ENCODE measurements around the gene BLTP3A. TPM values are rescaled to one million over a fixed set of nuclear protein-coding genes. Genes with fewer than 3 reads are reported as not detected.
"Not testable (repeated sequence)": the region's sequence is repeated elsewhere in the genome, so short reads cannot be mapped to it uniquely, and the experiment has no call there.

The BLTP3A gene
- 9.1 TPM for polyA plus RNA-seq (2012; ENCODE audit: insufficient read depth, insufficient read length)

GRCh38 chr6:34791701-34792604, at the start of gene BLTP3A:
Gene BLTP3A, plus strand, starts transcription at chr6:34792083. Its CDS starts 168 bp downstream, at chr6:34792251.
- peak within 1 kb of the TSS; percentile 68 for H3K4me3 ChIP-seq (ENCODE audit: low read length)
- DNase-seq (ENCODE audit: low read depth, low spot score) = peak; percentile 53

- H3K4me3 ChIP-seq (ENCODE audit: low read length) = no peak overlapping the region
- no peak for DNase-seq (ENCODE audit: low read depth, low spot score)
These were observed 49.8 kb upstream of the BLTP3A start for GRCh38 chr6:34742094-34742493.

GRCh38 chr6:34743625-34744293, 48.1 kb upstream of the BLTP3A start:
- H3K4me3 ChIP-seq (ENCODE audit: low read length) = no peak overlapping the region
- no peak for DNase-seq (ENCODE audit: low read depth, low spot score)

- not testable (repeated sequence) for H3K4me3 ChIP-seq (ENCODE audit: low read length); DNase-seq (ENCODE audit: low read depth, low spot score)
These were observed 47.6 kb upstream of the BLTP3A start for GRCh38 chr6:34744294-34744647.

GRCh38 chr6:34745277-34746103, 46.4 kb upstream of the BLTP3A start:
- H3K4me3 ChIP-seq (ENCODE audit: low read length) = no peak overlapping the region
- DNase-seq (ENCODE audit: low read depth, low spot score) = no peak

- DNase-seq (ENCODE audit: low read depth, low spot score) = no peak
- no peak overlapping the region for H3K4me3 ChIP-seq (ENCODE audit: low read length)
These were observed 45.6 kb upstream of the BLTP3A start for GRCh38 chr6:34746104-34746846.

- no peak for DNase-seq (ENCODE audit: low read depth, low spot score)
- no peak overlapping the region for H3K4me3 ChIP-seq (ENCODE audit: low read length)
These were observed 43.1 kb upstream of the BLTP3A start for GRCh38 chr6:34748757-34749156.

GRCh38 chr6:34756513-34756856, 35.4 kb upstream of the BLTP3A start:
- DNase-seq (ENCODE audit: low read depth, low spot score) = peak; percentile 72

GRCh38 chr6:34757687-34758274, 34.1 kb upstream of the BLTP3A start:
- no peak for DNase-seq (ENCODE audit: low read depth, low spot score)
- H3K4me3 ChIP-seq (ENCODE audit: low read length) = peak overlapping the region; percentile 82

More at GRCh38 chr6:34756513-34756856, 35.4 kb upstream of the BLTP3A start:
- peak overlapping the region; percentile 82 for H3K4me3 ChIP-seq (ENCODE audit: low read length)

GRCh38 chr6:34760108-34760507, 31.8 kb upstream of the BLTP3A start:
- H3K4me3 ChIP-seq (ENCODE audit: low read length) = no peak overlapping the region
- DNase-seq (ENCODE audit: low read depth, low spot score) = no peak

GRCh38 chr6:34761681-34762080, 30.2 kb upstream of the BLTP3A start:
- not testable (repeated sequence) for H3K4me3 ChIP-seq (ENCODE audit: low read length); DNase-seq (ENCODE audit: low read depth, low spot score)

- H3K4me3 ChIP-seq (ENCODE audit: low read length) = no peak overlapping the region
- DNase-seq (ENCODE audit: low read depth, low spot score) = no peak
These were observed 23.7 kb upstream of the BLTP3A start for GRCh38 chr6:34768148-34768547.

- H3K4me3 ChIP-seq (ENCODE audit: low read length) = no peak overlapping the region
- DNase-seq (ENCODE audit: low read depth, low spot score) = no peak
These were observed 20.2 kb upstream of the BLTP3A start for GRCh38 chr6:34771727-34772126.

GRCh38 chr6:34772940-34773339, 18.9 kb upstream of the BLTP3A start:
- DNase-seq (ENCODE audit: low read depth, low spot score) = no peak
- H3K4me3 ChIP-seq (ENCODE audit: low read length) = no peak overlapping the region

- no peak for DNase-seq (ENCODE audit: low read depth, low spot score)
- H3K4me3 ChIP-seq (ENCODE audit: low read length) = no peak overlapping the region
These were observed 18.0 kb upstream of the BLTP3A start for GRCh38 chr6:34773916-34774315.

- no peak for DNase-seq (ENCODE audit: low read depth, low spot score)
- H3K4me3 ChIP-seq (ENCODE audit: low read length) = no peak overlapping the region
These were observed 16.9 kb upstream of the BLTP3A start for GRCh38 chr6:34774967-34775366.

- not testable (repeated sequence) for DNase-seq (ENCODE audit: low read depth, low spot score); H3K4me3 ChIP-seq (ENCODE audit: low read length)
These were observed 6.5 kb upstream of the BLTP3A start for GRCh38 chr6:34785375-34785774.

- H3K4me3 ChIP-seq (ENCODE audit: low read length); DNase-seq (ENCODE audit: low read depth, low spot score): not testable (repeated sequence)
These were observed 4.7 kb upstream of the BLTP3A start for GRCh38 chr6:34787152-34787551.

- DNase-seq (ENCODE audit: low read depth, low spot score) = no peak
- H3K4me3 ChIP-seq (ENCODE audit: low read length) = no peak overlapping the region
These were observed 3.8 kb upstream of the BLTP3A start for GRCh38 chr6:34788111-34788510.

Data from Jurkat, Clone E6-1 (cell line).